Ovary (tissue), 9 donors: ENCODE measurements around the gene FBN3. TPM values are rescaled to one million over a fixed set of nuclear protein-coding genes. Genes with fewer than 3 reads are reported as not detected.

ENCODE experiments used
- DNase-seq, 5 donors: peaks; one replicate each; pipeline ENCODE4 v3.0.0-alpha.2; 2019 to 2020
- H3K27ac ChIP-seq, 2 donors: fragments of 200-600 bp; one replicate each; pipeline versions ENCODE4 v1.5.1 to v1.8.0; 2019 to 2022
- H3K27me3 ChIP-seq: fragments of 200-600 bp; one replicate; pipeline ENCODE4 v1.8.0; 2022
- H3K36me3 ChIP-seq: fragments of 200-600 bp; sonication (generic); one replicate; pipeline ENCODE4 v1.5.1; 2019
- H3K4me1 ChIP-seq: one replicate; pipeline ENCODE4 v1.8.1; 2013; ENCODE audit warnings: mild to moderate bottlenecking, moderate library complexity; ENCODE audit not compliant: insufficient read depth
- H3K4me3 ChIP-seq: fragments of 200-600 bp; sonication (generic); one replicate; pipeline ENCODE4 v1.5.1; 2017
- H3K9me3 ChIP-seq, 2 donors: fragments of 200-600 bp in 1 of 2; sonication (generic) in 1 of 2; one replicate each; pipeline versions ENCODE4 v1.5.1 to v1.8.1; 2013 to 2019; ENCODE audit warnings: mild to moderate bottlenecking in 1 of 2, moderate library complexity in 1 of 2
- CTCF ChIP-seq, 3 donors: fragments of 450-650 bp in 2 of 3; fragments of 200-600 bp in 1 of 3; IDR thresholded peaks; one replicate each; pipeline versions ENCODE4 v1.5.1 to v1.8.0; 2016 to 2022; ENCODE audit warnings: antibody characterized with exemption in 3 of 3, mild to moderate bottlenecking in 1 of 3
- EP300 ChIP-seq: sonication (generic); formaldehyde crosslinking; IDR thresholded peaks from one replicate; pipeline ENCODE4 v1.6.1; 2017; ENCODE audit warnings: antibody characterized with exemption
- POLR2A ChIP-seq: fragments of 450-650 bp; IDR thresholded peaks from one replicate; pipeline ENCODE4 v1.6.1; 2017; ENCODE audit warnings: antibody characterized with exemption, mild to moderate bottlenecking, moderate library complexity
- WGBS, 3 donors: extraction: QIAGEN DNeasy Blood & Tissue Kit in 1 of 3; methylation state at CpG; one replicate each; pipeline versions ENCODE4 v1.1.5 to v1.1.7; 2013 to 2017; 5-methylcytosine and 5-hydroxymethylcytosine counted together
- intact Hi-C, 4 donors: fragments of 100-400 bp; cut with DNase I; formaldehyde crosslinking; loops; one replicate each; pipeline versions ENCODE4 v1.11.0 to v1.15.1; 2022 to 2023
- polyA plus RNA-seq, 2 donors: library from polyadenylated mRNA; stranded (reverse); fragments of 200-250 nt in 1 of 2; fragments of 350-450 nt in 1 of 2; fragmentation: Illumina TruSeq in 1 of 2; extraction: RNeasy Lipid Tissue Mini Kit (QIAGEN cat#74804) in 1 of 2; gene quantifications; one replicate each; pipeline ENCODE4 v1.2.3, GENCODE V29; 2013 to 2014
- total RNA-seq, 7 donors: library from RNA; depleted of rRNA in 2 of 7; stranded (reverse); fragments of >200 nt in 2 of 7; fragmentation: NEBNext Ultra II Directional in 3 of 7; extraction: Animal tissue kit (Norgen Biotek cat#: 25700) in 3 of 7; gene quantifications; one replicate each; pipeline versions ENCODE4 v1.1.0 to v1.2.4, GENCODE V29; 2016 to 2023
- donor health status: DM: no; HTN: no; CAD: no; lungs with moderate emphysema.
- donor health status: DM: no; HTN: no; CAD: no.
- donor health status: Bipolar disorder and iron deficiency.
- donor health status: DM: yes; HTN: yes; CAD: no.
- donor health status: DM: no; HTN: no; CAD: no.
- donor health status: DM: yes; HTN: yes; CAD: no.

FBN3 gene
- total and polyA plus RNA-seq, 9 donors, result 0.08 to 0.74 (median 0.25) TPM; not detected in 2

DNA sequence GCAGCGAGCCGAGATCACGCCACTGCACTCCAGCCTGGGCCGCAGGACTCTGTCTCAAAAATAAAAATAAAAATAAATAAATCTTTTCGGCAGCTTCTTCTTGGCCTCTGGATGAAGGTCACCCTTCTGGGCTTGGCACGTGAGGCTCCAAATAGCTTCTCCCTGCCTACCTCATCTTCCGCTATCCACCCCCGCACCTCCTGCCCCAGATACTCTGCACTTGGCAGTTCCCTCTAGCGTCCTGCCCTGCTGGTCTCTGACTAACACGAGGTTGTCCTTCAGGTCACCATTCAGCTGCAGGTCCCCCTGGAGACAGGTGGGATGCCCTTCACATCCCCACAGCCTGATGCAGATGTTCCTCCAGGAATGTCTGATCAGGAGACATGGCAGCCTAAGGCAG, 105.4 kb downstream of the FBN3 start:
- Histone ChIP-seq H3K27me3 (no peaks in the 10 kb centered on the region), H3K27ac (no peak overlapping the region), H3K4me1 (no peaks in the 10 kb centered on the region), H3K4me3 (no peak overlapping the region), H3K36me3 (no peaks in the 10 kb centered on the region), H3K9me3 (no peaks in the 10 kb centered on the region)
- DNase-seq, result no peak
- TF ChIP-seq EP300 (no peak), CTCF (IDR thresholded peaks at IDR 0.05) (no peak), POLR2A (no peak)
- 41 to 68% (median 48%) methylated on average over 10 of the region's 10 CpGs for WGBS, 3 donors
- intact Hi-C loops, result no loop called here

GRCh38 chr19:8042900-8043299, 106.5 kb downstream of the FBN3 start:
- intact Hi-C loops, result no loop called here
- Histone ChIP-seq H3K4me1 (no peaks in the 10 kb centered on the region), H3K27me3 (no peaks in the 10 kb centered on the region), H3K36me3 (no peaks in the 10 kb centered on the region), H3K9me3 (no peaks in the 10 kb centered on the region), H3K27ac (no peak overlapping the region), H3K4me3 (no peak overlapping the region)
- 88 to 91% (median 91%) methylated on average over 9 of the region's 9 CpGs for WGBS, 3 donors
- no peak for DNase-seq
- TF ChIP-seq POLR2A, result no peak
- no peak for TF ChIP-seq CTCF (IDR thresholded peaks at IDR 0.05)
- TF ChIP-seq EP300, result no peak

- Histone ChIP-seq H3K4me3 (no peak overlapping the region), H3K4me1 (no peaks in the 10 kb centered on the region), H3K27ac (no peak overlapping the region), H3K36me3 (no peaks in the 10 kb centered on the region), H3K9me3 (no peaks in the 10 kb centered on the region), H3K27me3 (no peaks in the 10 kb centered on the region)
- 72 to 82% (median 76%) methylated on average over 7 of the region's 7 CpGs for WGBS, 3 donors
- TF ChIP-seq POLR2A (no peak), EP300 (no peak), CTCF (IDR thresholded peaks at IDR 0.05) (no peak)
- no peak for DNase-seq
- intact Hi-C loops, result no loop called here
Observed at GRCh38 chr19:8041531-8041931, 107.9 kb downstream of the FBN3 start.

DNA sequence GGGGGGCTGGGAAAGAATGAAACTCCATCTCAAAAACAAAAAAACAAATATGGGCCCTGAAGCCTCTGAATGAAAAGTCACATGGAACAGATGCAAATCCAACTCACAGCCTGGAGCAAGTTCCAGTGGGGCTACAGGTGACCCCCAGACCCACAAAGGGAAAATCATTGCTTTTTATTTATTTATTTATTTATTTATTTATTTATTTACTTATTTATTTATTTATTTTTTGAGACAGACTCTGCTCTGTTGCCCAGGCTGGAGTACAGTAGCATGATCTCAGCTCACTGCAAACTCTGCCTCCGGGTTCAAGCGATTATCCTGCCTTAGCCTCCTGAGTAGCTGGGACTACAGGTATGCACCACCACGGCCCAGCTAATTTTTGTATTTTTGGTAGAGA, 110.2 kb downstream of the FBN3 start:
- TF ChIP-seq EP300, result no peak
- no peak for TF ChIP-seq CTCF (IDR thresholded peaks at IDR 0.05)
- TF ChIP-seq POLR2A, result no peak
- Histone ChIP-seq H3K27ac (no peak overlapping the region), H3K4me1 (no peaks in the 10 kb centered on the region), H3K27me3 (no peaks in the 10 kb centered on the region), H3K4me3 (no peak overlapping the region), H3K36me3 (no peaks in the 10 kb centered on the region), H3K9me3 (no peaks in the 10 kb centered on the region)
- intact Hi-C loops, result no loop called here
- WGBS, 3 donors, result 86 to 98% (median 93%) methylated on average over 3 of the region's 3 CpGs
- DNase-seq, result no peak

GRCh38 chr19:8038815-8039214, 110.6 kb downstream of the FBN3 start:
- H3K27ac ChIP-seq, result no peak overlapping the region
- intact Hi-C loops, result no loop called here
- TF ChIP-seq EP300 (no peak), CTCF (IDR thresholded peaks at IDR 0.05) (no peak), POLR2A (no peak)
- no peaks in the 10 kb centered on the region for H3K9me3 ChIP-seq
- H3K4me3 ChIP-seq, result no peak overlapping the region
- H3K36me3 ChIP-seq, result no peaks in the 10 kb centered on the region
- H3K27me3 ChIP-seq, result no peaks in the 10 kb centered on the region
- no peaks in the 10 kb centered on the region for H3K4me1 ChIP-seq
- no peak for DNase-seq
- 76 to 86% (median 81%) methylated on average over 6 of the region's 6 CpGs for WGBS, 3 donors
